Measurements from ENCODE around the gene LDB2.

GRCh38 chr4:16636912-16637630 is 261.4 kb downstream of the LDB2 start:
- TF ChIP-seq TAF1 (IDR thresholded peaks at IDR 0.05; ENCODE audit: low read depth) (no peak), CREB1 (IDR thresholded peaks at IDR 0.05; ENCODE audit: low read depth) (no peak), REST (IDR thresholded peaks at IDR 0.05; ENCODE audit: low read depth) (no peak), RAD21 (IDR thresholded peaks at IDR 0.05; ENCODE audit: low read depth) (no peak)
